ENCODE measurements around the gene APP.
"Not testable (repeated sequence)": the region's sequence is repeated elsewhere in the genome, so short reads cannot be mapped to it uniquely, and the experiment has no call there.

APP gene

DNA sequence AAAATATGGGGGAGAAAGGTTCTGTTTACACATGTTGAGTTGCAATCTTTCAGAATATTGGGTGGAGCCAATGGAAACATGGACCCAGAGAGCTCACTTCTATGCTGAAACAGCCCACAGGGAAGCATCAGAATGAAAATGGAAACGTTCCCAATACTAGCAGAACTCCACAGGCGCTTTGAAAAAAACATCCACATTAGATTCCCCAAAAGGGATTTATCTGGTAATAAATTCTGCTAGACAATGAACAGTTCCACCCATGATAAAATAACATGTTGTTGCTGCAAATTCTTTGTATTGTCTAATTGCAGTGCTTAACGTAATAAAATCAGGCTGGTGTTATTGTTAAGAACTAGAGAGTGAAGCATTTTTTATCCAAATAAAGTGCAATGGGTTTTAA lies 238.8 kb downstream of the APP start:
- no peak for DNase-seq

DNA sequence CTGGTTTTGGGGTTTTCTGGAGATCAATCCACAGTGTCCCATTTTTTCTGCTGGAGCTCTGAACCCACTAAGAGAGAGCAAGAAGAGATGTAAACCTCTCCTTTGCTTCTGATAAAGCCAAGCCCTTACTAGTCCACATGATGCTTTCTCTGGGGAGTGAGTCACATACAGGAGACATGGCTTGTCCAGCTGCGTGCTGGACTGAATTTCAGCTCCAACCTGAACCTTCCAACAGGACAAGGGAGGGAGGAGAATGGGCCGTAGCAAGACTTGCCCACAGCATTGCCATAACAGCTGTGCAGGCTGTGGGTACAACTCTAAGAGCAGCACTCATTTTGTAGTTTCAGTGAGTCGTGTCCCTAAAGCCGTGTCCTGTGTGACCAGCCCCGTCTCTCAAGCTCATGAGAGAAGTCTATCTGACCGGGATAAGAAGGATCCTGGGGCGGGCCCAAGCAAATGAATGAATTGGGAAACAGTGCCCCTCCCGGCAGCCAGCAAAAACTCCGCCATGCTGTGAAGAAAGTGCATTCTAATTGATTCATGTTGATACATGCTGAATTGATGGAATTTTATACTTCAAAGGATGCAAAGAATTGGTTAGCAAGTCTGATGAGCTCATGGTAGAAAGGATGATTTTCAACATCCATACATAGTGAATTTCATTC lies 240.6 kb downstream of the APP start:
- no peak for DNase-seq

- DNase-seq: no peak
Observed at GRCh38 chr21:25927195-25927880, 243.2 kb downstream of the APP start.

DNA sequence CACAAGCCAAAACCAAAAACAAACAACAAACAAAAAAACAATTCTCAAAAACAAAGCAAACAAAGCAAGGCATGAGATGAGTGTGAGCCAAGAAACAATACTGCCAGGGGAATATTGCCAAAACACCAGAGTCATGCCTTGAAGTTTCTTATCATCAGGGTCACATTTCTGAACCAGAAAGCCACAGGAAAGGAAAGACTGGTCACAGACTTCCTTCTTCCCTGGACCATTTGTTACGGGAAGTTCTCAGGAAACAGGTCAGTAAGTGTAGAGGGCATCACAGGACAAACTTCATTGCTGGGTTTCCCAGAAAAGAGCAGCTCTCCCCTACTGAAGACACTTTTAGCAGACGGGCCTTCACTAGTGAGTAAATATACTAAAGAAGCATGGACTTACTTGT lies 244.6 kb downstream of the APP start:
- peak; percentile 81 for DNase-seq

DNA sequence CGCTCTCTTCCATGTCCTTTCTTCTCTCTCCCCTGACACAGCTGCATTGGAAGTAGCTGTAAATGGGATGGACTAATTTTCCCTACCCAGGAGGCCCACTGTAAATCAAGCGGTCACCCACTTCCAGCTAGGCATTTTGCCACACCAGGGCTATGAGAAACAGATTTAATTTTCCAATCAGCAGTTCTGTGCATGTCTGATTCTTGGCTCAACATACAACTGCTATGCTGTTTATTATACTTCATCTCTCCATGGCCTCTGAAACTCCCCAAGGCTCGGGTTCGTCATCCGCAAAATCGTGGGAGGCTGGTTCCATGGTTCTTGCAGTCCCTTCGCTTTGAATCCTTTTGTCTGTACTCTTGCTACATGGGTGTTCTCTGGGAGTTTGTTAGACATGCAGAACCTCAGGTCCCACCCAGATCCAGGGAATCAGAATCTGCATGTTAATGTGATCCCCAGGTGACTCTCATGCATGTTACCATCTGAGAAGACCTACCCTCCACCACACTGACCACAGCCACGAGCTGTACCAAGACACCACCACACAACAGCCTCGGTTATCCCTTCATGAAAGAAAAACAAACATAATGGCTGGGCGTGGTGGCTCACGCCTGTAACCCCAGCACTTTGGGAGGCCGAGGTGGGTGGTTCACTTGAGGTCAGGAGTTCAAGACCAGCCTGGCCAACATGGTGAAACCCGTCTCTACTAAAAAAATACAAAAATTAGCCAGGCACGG lies 245.3 kb downstream of the APP start:
- DNase-seq: no peak

DNA sequence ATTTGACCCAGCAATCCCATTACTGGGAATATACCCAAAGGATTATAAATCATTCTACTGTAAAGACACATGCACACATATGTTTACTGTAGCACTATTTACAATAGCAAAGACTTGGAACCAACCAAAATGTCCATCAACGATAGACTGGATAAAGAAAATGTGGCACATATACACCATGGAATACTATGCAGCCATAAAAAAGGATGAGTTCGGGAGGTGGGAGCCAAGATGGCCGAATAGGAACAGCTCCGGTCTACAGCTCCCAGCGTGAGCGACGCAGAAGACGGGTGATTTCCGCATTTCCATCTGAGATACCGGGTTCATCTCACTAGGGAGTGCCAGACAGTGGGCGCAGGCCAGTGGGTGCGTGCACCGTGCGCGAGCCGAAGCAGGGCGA lies 252.4 kb downstream of the APP start:
- not testable (repeated sequence) for DNase-seq

- no peak for DNase-seq
Observed at GRCh38 chr21:25916226-25916625, 254.3 kb downstream of the APP start.

- no peak for DNase-seq
Observed at GRCh38 chr21:25913479-25913878, 257.1 kb downstream of the APP start.

DNA sequence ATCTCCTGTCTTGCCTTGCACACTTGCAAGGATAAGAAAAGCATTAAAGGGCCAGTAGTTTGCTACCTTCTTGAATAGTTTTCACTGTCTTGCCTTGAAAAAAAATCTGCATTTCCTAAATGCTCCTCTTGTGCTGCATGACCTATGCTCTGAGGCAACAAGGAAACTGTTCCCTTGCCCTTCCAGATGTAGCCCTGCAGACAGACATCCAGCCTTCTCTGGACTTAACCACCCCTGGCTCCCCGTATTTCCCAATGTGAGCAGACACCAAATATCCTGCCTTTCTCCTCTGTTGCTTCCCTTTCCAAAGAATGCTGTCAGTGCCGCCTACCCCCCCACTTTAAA lies 258.2 kb downstream of the APP start:
- no peak for DNase-seq

DNA sequence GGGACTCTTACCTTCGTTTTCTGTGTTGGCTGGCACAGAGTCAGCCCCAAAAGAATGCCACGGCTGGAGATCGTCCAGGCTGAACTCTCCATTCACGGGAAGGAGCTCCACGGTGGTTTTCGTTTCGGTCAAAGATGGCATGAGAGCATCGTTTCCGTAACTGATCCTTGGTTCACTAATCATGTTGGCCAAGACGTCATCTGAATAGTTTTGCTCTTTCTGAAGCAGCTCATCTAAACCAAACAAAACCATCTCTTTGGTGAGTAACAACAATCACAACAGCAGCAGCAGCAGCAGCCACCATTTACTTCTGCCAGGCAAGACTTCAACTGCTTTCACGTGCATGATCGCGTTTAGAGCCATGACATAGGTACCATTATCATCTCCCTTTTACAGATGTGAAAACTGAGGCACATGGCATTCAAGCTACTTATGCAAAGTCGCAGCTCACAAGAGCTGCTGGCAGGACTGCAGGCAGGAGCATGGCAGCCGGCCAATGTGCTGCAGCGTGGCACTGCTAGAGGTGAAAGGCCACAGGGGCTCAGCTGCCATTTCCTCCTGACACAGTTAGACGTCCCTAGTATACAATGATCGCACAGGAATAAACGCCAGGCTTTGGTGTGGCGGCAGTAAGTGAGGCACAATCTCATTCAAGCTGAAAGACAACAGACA lies 258.7 kb downstream of the APP start:
- DNase-seq: no peak

DNA sequence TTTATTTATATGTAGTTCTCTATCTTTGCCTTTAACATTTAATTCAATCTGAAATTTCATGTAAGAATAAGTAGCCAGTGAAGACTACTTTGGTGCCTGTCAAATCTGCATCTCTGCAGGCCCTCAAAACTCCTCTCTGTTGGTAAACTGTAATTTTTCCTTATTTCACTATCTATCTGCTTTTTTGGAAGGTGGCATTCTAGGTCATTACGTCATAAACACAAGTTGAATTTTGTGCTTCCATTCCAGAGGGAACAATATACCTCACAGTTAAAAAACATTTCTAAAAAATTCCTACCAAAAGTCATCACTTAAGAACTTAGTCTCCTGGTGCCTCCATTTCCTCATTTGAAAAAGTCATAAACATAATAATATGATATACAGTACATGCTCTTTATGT lies 259.8 kb downstream of the APP start:
- no peak for DNase-seq

DNA sequence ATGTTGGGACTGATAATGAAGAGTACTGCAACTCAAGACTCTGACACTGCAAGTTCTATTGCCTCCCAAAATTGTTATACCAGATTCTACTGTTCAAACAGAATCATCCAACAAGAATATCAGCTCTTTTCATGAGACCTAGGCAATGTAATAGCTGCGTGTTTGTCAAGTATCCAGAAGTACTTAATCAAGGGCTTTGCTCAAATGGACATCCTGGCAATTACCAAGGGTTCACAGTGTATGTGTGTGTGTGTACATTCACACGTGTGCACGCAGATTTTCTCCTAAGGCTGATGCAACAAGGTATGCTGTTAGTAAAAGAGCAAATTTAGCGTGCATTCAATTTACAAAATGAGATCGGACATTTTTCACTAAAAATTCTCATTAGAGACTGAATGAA lies 261.2 kb downstream of the APP start:
- DNase-seq: no peak

DNA sequence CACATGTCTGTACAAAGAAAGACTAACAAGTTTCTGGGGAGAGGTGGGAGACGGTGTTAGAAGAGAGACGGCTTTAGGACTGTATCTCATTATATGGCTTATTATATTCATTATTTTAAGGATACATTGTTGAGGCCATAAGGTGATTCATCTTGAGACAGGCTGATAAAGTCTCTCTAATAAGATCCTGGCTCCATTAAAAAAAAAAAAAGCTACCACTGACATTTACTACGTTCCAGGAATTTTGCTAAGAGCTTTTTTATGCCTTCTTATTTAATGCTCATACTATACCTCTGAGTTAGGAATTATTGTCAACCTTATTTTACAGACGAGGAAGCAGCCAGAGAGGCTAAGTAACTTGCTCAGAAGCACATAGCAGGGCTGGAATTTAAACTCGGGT lies 262.1 kb downstream of the APP start:
- DNase-seq: no peak

GRCh38 chr21:25907573-25908275 lies 262.8 kb downstream of the APP start:
- DNase-seq: no peak

DNA sequence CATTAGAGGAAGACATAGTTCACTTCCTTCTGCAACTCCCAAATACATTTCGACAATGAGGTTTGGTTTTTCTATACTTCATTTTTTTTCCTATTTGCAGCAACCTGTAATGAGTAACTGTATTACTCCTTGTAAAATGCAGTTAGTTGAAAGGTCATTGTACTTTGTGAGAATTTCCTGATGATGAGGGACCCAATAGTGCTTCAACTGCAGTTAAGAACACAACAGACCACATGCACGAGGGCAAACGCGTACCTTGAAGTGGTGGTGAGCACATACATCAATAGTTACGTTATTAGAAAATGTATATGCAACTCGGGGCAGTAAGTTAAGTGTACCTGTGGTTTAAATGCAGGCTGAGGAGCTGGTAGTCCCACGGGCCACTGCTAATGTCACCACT lies 264.0 kb downstream of the APP start:
- DNase-seq: no peak

GRCh38 chr21:25905126-25905525 lies 265.4 kb downstream of the APP start:
- DNase-seq: no peak

DNA sequence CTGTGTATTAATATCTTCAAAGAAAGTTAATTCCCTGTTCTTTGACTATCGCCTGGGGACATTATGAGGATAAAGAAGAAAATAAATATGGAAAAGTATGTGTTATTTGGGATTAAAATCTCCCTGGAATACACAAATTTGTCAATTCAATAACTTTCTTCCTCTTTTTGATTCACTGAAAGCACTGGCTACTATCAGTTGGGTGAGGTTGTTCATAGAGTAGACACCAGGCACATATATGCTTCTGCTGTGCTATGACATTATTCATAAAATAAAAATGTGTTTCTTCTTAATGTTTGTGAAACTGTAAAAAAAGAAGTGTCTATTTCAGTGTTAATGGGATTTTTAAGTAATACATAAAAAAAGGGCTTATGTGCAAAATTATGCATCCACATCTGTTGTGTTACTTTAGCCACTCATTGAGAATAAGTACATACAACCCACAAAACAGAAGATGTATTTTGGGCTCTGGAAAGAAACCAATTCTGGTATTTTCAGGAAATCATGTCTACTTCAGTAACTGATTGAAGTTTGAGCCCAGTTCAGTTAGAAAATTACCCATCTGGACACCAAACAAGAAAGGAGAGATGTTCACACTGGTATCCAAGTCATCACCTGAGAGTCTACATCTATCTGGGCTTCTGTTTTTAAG lies 266.4 kb downstream of the APP start:
- DNase-seq: no peak

- DNase-seq: no peak
Observed at GRCh38 chr21:25903607-25904006, 267.0 kb downstream of the APP start.

- DNase-seq: no peak
Observed at GRCh38 chr21:25901330-25901979, 269.1 kb downstream of the APP start.

GRCh38 chr21:25898671-25899070 lies 271.9 kb downstream of the APP start:
- DNase-seq: no peak

GRCh38 chr21:25897383-25897782 lies 273.2 kb downstream of the APP start:
- DNase-seq: no peak

GRCh38 chr21:25896501-25897056 lies 274.0 kb downstream of the APP start:
- no peak for DNase-seq
